Occipital lobe (tissue), 2 donors: ENCODE results near the gene DHFR. TPM values are rescaled to one million over a fixed set of nuclear protein-coding genes. Genes with fewer than 3 reads are reported as not detected.
A peak's percentile ranks its signal among the peaks of the same experiment; 100 is the strongest.
"Not testable (repeated sequence)": the region's sequence is repeated elsewhere in the genome, so short reads cannot be mapped to it uniquely, and the experiment has no call there.

Source experiments
- DNase-seq: peaks from one replicate; lab custom pipeline; 2025; lab: John Stamatoyannopoulos, UW
- total RNA-seq: library from RNA; depleted of rRNA; stranded (reverse); fragments of >200 nt; gene quantifications from one replicate; pipeline ENCODE4 v1.2.3, GENCODE V29; 2014

Gene DHFR
- total RNA-seq: 12.9 TPM

GRCh38 chr5:80654391-80655230 lies at the start of gene DHFR, which contains the start of gene MSH3:
Gene DHFR, minus strand, starts transcription at chr5:80654983. Its CDS starts 494 bp downstream, at chr5:80654489.
Gene MSH3, plus strand, starts transcription at chr5:80654652. Its CDS starts 76 bp downstream, at chr5:80654728.
- DNase-seq: peak; percentile 87

GRCh38 chr5:80704221-80704620 lies 49.4 kb upstream of the DHFR start:
- no peak for DNase-seq

GRCh38 chr5:80703747-80704146 lies 49.0 kb upstream of the DHFR start:
- DNase-seq: no peak

- no peak for DNase-seq
These were observed 48.5 kb upstream of the DHFR start for GRCh38 chr5:80703291-80703690.

- no peak for DNase-seq
These were observed 46.8 kb upstream of the DHFR start for GRCh38 chr5:80701597-80701996.

- no peak for DNase-seq
These were observed 43.6 kb upstream of the DHFR start for GRCh38 chr5:80698369-80698768.

GRCh38 chr5:80697100-80697499 lies 42.3 kb upstream of the DHFR start:
- no peak for DNase-seq

GRCh38 chr5:80696450-80696849 lies 41.7 kb upstream of the DHFR start:
- DNase-seq: no peak

GRCh38 chr5:80695666-80696065 lies 40.9 kb upstream of the DHFR start:
- DNase-seq: no peak

- DNase-seq: no peak
These were observed 34.8 kb upstream of the DHFR start for GRCh38 chr5:80689627-80690026.

- no peak for DNase-seq
These were observed 34.1 kb upstream of the DHFR start for GRCh38 chr5:80688648-80689420.

GRCh38 chr5:80686757-80687156 lies 32.0 kb upstream of the DHFR start:
- DNase-seq: no peak

GRCh38 chr5:80676706-80677105 lies 21.9 kb upstream of the DHFR start:
- no peak for DNase-seq

GRCh38 chr5:80672140-80672736 lies 17.5 kb upstream of the DHFR start:
- DNase-seq: peak; percentile 7

GRCh38 chr5:80668016-80668969 lies 13.5 kb upstream of the DHFR start:
- DNase-seq: peak; percentile 10

GRCh38 chr5:80667384-80667783 lies 12.6 kb upstream of the DHFR start:
- no peak for DNase-seq

- no peak for DNase-seq
These were observed 10.3 kb upstream of the DHFR start for GRCh38 chr5:80665057-80665456.

GRCh38 chr5:80662108-80662507 lies 7.3 kb upstream of the DHFR start:
- DNase-seq: no peak

- DNase-seq: not testable (repeated sequence)
These were observed 5.9 kb upstream of the DHFR start for GRCh38 chr5:80660661-80661060.

- DNase-seq: no peak
These were observed 4.3 kb upstream of the DHFR start for GRCh38 chr5:80659106-80659505.

- no peak for DNase-seq
These were observed 1.6 kb upstream of the DHFR start for GRCh38 chr5:80656425-80656824.
